ENCODE data around the gene AGRN. TPM values are rescaled to one million over a fixed set of nuclear protein-coding genes. Genes with fewer than 3 reads are reported as not detected.
"Not testable (repeated sequence)": the region's sequence is repeated elsewhere in the genome, so short reads cannot be mapped to it uniquely, and the experiment has no call there.

The AGRN gene
- total RNA-seq, 1 experiment from 2014 or later: 184 TPM

DNA sequence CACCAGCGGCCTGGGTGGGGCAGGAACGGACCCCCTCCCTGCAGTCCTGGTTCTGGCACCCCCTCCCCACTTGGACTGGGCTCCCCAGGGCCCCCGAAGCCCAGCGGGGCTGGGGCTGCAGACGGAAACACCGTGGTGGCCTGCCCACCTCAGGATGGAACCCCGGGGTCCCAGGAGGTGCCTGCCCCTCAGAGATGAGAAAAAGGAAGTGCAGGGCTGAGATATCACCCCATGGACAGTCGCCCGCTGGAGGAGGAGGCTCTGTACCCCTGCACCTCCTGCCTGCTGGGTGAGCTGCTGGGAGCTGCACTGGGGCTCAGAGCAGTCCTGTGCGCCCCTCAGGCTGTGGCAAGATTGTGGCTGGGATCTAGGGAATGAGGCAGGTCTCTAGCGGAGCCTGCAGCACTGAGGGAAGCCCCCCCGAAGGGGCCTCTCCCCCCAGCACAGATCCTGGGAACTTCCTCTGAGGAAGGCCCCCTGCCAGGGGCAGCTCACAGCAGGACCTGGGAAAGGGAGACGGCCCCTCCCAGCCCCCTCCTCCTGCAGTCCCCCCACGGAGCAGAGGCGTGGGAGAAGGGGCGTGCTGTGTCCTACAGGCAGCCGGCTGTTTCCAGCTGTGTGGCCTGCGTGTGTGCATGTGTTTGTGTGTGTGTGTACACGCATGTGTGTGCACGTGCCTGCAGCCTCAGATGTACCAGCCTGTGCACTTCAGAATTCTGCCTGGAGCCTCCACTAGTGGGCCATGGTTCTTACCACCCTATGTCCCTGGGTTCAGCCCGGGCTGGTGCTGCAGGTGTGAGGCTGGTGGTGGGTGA, 6.9 kb downstream of the AGRN start (continued):
- TF ChIP-seq, protein P1, sequence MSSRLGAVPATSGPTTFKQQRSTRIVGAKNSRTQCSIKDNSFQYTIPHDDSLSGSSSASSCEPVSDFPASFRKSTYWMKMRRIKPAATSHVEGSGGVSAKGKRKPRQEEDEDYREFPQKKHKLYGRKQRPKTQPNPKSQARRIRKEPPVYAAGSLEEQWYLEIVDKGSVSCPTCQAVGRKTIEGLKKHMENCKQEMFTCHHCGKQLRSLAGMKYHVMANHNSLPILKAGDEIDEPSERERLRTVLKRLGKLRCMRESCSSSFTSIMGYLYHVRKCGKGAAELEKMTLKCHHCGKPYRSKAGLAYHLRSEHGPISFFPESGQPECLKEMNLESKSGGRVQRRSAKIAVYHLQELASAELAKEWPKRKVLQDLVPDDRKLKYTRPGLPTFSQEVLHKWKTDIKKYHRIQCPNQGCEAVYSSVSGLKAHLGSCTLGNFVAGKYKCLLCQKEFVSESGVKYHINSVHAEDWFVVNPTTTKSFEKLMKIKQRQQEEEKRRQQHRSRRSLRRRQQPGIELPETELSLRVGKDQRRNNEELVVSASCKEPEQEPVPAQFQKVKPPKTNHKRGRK (CRISPR knock-in tag; IDR thresholded peaks at IDR 0.05; ENCODE audit: borderline replicate concordance): no peak
- no peak for TF ChIP-seq RELA (CRISPR knock-in tag; IDR thresholded peaks at IDR 0.05; ENCODE audit: borderline replicate concordance)
- TF ChIP-seq RORB (CRISPR knock-in tag; IDR thresholded peaks at IDR 0.05): no peak
- TF ChIP-seq FOXP1 (CRISPR knock-in tag; IDR thresholded peaks at IDR 0.05; ENCODE audit: borderline replicate concordance): no peak
- TF ChIP-seq, protein P2, sequence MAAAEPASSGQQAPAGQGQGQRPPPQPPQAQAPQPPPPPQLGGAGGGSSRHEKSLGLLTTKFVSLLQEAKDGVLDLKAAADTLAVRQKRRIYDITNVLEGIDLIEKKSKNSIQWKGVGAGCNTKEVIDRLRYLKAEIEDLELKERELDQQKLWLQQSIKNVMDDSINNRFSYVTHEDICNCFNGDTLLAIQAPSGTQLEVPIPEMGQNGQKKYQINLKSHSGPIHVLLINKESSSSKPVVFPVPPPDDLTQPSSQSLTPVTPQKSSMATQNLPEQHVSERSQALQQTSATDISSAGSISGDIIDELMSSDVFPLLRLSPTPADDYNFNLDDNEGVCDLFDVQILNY (CRISPR knock-in tag; IDR thresholded peaks at IDR 0.05): no peak
- TF ChIP-seq, protein P3, sequence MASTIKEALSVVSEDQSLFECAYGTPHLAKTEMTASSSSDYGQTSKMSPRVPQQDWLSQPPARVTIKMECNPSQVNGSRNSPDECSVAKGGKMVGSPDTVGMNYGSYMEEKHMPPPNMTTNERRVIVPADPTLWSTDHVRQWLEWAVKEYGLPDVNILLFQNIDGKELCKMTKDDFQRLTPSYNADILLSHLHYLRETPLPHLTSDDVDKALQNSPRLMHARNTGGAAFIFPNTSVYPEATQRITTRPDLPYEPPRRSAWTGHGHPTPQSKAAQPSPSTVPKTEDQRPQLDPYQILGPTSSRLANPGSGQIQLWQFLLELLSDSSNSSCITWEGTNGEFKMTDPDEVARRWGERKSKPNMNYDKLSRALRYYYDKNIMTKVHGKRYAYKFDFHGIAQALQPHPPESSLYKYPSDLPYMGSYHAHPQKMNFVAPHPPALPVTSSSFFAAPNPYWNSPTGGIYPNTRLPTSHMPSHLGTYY (CRISPR knock-in tag; IDR thresholded peaks at IDR 0.05): no peak

DNA sequence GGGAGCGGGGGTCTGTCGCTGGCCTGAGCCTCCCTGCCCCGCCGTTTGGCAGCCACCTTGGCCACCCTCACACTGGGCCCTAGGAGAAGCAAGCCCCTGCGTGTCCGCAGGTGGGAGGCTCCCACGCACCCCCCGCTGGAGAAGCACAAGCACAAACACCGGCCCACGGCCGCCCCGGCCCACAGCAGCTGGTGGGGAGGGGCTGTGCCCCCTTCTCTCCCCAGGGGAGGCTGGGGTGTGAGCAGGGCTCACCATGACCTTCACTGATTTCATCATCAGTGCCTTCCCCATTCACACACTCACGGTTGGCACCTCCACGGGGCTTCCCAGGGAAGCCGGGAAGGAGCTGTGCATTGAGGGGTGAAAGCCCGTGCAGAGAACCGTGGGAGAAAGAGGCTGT, 7.9 kb downstream of the AGRN start:
- ChIA-PET CTCF (interaction anchor here (0.9 kb wide), 1 partner anchor 44 kb away, joined by 6 read pairs; no protein-coding TSS in a partner anchor), POLR2A (no interaction called here)
- Mint-ChIP-seq H3K36me3 (no peaks in the 10 kb centered on the region), H3K9me3 (no peaks in the 10 kb centered on the region), H3K4me1 (peaks cover 29% of the 10 kb centered on the region), H3K27ac (no peak overlapping the region), H3K27me3 (ENCODE audit: low read depth) (peaks cover 6% of the 10 kb centered on the region; the same call in 1 of the 2 replicates), H3K4me3 (no peak overlapping the region)
- TF ChIP-seq RORB (CRISPR knock-in tag; IDR thresholded peaks at IDR 0.05) (no peak), FOXJ3 (CRISPR knock-in tag; IDR thresholded peaks at IDR 0.05; ENCODE audit: borderline replicate concordance) (no peak), ZNF219 (CRISPR knock-in tag; IDR thresholded peaks at IDR 0.05; ENCODE audit: borderline replicate concordance) (no peak), CBFB (CRISPR knock-in tag; IDR thresholded peaks at IDR 0.05; ENCODE audit: low read depth) (no peak), ZNF396 (CRISPR knock-in tag; IDR thresholded peaks at IDR 0.05; ENCODE audit: borderline replicate concordance) (no peak), SMAD3 (CRISPR knock-in tag; IDR thresholded peaks at IDR 0.05; ENCODE audit: borderline replicate concordance) (no peak), NR3C1 (CRISPR knock-in tag; conservative IDR thresholded peaks at IDR 0.05; ENCODE audit: low read depth) (no peak), ESRRA (CRISPR knock-in tag; IDR thresholded peaks at IDR 0.05; ENCODE audit: borderline replicate concordance) (no peak), ZBTB21 (CRISPR knock-in tag; IDR thresholded peaks at IDR 0.05; ENCODE audit: borderline replicate concordance) (no peak)
- TF ChIP-seq, protein P4, sequence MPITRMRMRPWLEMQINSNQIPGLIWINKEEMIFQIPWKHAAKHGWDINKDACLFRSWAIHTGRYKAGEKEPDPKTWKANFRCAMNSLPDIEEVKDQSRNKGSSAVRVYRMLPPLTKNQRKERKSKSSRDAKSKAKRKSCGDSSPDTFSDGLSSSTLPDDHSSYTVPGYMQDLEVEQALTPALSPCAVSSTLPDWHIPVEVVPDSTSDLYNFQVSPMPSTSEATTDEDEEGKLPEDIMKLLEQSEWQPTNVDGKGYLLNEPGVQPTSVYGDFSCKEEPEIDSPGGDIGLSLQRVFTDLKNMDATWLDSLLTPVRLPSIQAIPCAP (CRISPR knock-in tag; IDR thresholded peaks at IDR 0.05): no peak
- TF ChIP-seq, protein P5, sequence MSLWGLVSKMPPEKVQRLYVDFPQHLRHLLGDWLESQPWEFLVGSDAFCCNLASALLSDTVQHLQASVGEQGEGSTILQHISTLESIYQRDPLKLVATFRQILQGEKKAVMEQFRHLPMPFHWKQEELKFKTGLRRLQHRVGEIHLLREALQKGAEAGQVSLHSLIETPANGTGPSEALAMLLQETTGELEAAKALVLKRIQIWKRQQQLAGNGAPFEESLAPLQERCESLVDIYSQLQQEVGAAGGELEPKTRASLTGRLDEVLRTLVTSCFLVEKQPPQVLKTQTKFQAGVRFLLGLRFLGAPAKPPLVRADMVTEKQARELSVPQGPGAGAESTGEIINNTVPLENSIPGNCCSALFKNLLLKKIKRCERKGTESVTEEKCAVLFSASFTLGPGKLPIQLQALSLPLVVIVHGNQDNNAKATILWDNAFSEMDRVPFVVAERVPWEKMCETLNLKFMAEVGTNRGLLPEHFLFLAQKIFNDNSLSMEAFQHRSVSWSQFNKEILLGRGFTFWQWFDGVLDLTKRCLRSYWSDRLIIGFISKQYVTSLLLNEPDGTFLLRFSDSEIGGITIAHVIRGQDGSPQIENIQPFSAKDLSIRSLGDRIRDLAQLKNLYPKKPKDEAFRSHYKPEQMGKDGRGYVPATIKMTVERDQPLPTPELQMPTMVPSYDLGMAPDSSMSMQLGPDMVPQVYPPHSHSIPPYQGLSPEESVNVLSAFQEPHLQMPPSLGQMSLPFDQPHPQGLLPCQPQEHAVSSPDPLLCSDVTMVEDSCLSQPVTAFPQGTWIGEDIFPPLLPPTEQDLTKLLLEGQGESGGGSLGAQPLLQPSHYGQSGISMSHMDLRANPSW (CRISPR knock-in tag; conservative IDR thresholded peaks at IDR 0.05; ENCODE audit: low read depth): no peak
- TF ChIP-seq, protein P6, sequence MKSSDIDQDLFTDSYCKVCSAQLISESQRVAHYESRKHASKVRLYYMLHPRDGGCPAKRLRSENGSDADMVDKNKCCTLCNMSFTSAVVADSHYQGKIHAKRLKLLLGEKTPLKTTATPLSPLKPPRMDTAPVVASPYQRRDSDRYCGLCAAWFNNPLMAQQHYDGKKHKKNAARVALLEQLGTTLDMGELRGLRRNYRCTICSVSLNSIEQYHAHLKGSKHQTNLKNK (CRISPR knock-in tag; IDR thresholded peaks at IDR 0.05): no peak
- TF ChIP-seq, protein P7, sequence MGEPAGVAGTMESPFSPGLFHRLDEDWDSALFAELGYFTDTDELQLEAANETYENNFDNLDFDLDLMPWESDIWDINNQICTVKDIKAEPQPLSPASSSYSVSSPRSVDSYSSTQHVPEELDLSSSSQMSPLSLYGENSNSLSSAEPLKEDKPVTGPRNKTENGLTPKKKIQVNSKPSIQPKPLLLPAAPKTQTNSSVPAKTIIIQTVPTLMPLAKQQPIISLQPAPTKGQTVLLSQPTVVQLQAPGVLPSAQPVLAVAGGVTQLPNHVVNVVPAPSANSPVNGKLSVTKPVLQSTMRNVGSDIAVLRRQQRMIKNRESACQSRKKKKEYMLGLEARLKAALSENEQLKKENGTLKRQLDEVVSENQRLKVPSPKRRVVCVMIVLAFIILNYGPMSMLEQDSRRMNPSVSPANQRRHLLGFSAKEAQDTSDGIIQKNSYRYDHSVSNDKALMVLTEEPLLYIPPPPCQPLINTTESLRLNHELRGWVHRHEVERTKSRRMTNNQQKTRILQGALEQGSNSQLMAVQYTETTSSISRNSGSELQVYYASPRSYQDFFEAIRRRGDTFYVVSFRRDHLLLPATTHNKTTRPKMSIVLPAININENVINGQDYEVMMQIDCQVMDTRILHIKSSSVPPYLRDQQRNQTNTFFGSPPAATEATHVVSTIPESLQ (CRISPR knock-in tag; IDR thresholded peaks at IDR 0.05): no peak
- no peak for DNase-seq (ENCODE audit: low spot score)
- ATAC-seq: no peak

DNA sequence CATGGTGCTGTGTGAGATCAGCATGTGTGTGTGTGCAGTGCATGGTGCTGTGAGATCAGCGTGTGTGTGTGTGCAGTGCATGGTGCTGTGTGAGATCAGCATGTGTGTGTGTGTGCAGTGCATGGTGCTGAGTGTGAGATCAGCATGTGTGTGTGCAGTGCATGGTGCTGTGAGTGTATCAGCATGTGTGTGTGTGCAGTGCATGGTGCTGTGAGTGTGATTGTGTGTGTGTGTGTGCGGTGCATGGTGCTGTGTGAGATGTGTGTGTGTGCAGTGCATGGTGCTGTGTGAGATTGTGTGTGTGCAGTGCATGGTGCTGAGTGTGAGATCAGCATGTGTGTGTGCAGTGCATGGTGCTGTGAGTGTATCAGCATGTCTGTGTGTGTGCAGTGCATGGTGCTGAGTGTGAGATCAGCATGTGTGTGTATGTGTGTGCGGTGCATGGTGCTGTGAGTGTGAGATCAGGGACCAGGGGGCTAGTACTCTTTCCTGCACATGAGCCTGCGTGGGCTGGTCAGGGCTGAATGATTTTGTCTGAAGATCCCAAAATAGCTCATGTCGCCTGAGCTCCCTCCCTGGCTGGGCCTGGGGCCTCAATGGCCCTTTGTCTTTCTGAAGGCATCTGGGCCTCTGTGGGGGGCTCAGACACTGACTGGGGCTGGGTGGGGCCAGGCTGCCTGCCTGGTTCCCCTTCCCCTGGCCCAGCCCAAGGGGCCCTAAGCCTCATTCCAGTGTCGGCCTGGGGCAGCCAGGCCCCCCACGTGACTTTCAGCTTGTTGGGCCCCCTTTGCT, 11.1 kb downstream of the AGRN start:
- POLR2A ChIA-PET: not testable (repeated sequence)

More for the DNA sequence above, 11.1 kb downstream of the AGRN start:
- H3K27ac Mint-ChIP-seq; ATAC-seq; H3K36me3 Mint-ChIP-seq; H3K4me3 Mint-ChIP-seq; H3K9me3 Mint-ChIP-seq; DNase-seq (ENCODE audit: low spot score): not testable (repeated sequence)
- peaks cover 16% of the 10 kb centered on the region for H3K27me3 Mint-ChIP-seq (ENCODE audit: low read depth)
- CTCF ChIA-PET: interaction anchor here (0.5 to 4.3 kb wide), 7 partner anchors 10 to 317 kb away, joined by 3 to 57 read pairs (median 18); partner anchors contain the start of genes AGRN and ISG15
- peaks cover 11% of the 10 kb centered on the region for H3K4me1 Mint-ChIP-seq

Measured in WTC11 (cell line).